BLaER1 treated with 17β-estradiol and CSF1 and Interleukin-3, amounts not matched to agents 10 nM and 100 nM (cell line): Measurements from ENCODE around the gene CRIP3.

ENCODE experiments used
- H3K27ac ChIP-seq, 11 experiments: shearing (Covaris generic); formaldehyde crosslinking; 2 replicates each; pipeline ENCODE4 v1.8.1; 2022
- H3K27me3 ChIP-seq, 11 experiments: shearing (Covaris generic); formaldehyde crosslinking; 2 replicates each; pipeline ENCODE4 v1.8.1; 2022
- H3K36me3 ChIP-seq, 11 experiments: shearing (Covaris generic); formaldehyde crosslinking; 2 replicates each; pipeline ENCODE4 v1.8.1; 2022
- H3K4me1 ChIP-seq, 10 experiments: shearing (Covaris generic); formaldehyde crosslinking; 2 replicates each; pipeline ENCODE4 v1.8.1; 2022
- H3K4me2 ChIP-seq, 11 experiments: shearing (Covaris generic); formaldehyde crosslinking; 2 replicates each; pipeline ENCODE4 v1.8.1; 2022
- H3K4me3 ChIP-seq, 10 experiments: shearing (Covaris generic); formaldehyde crosslinking; 2 replicates each; pipeline ENCODE4 v1.8.1; 2022
- H3K9ac ChIP-seq, 11 experiments: shearing (Covaris generic); formaldehyde crosslinking; 2 replicates each; pipeline ENCODE4 v1.8.1; 2022
- H3K9me3 ChIP-seq, 11 experiments: shearing (Covaris generic); formaldehyde crosslinking; replicated peaks in 1 of 11; 2 replicates each; pipeline ENCODE4 v1.8.1; 2022
- H4K20me1 ChIP-seq, 11 experiments: shearing (Covaris generic); formaldehyde crosslinking; 2 replicates each; pipeline ENCODE4 v1.8.1; 2022
- Cebpa-rat ChIP-seq, 11 experiments: shearing (Covaris generic); IDR thresholded peaks; 2 replicates each; pipeline ENCODE4 v1.8.1; 2022

CRIP3 gene

DNA sequence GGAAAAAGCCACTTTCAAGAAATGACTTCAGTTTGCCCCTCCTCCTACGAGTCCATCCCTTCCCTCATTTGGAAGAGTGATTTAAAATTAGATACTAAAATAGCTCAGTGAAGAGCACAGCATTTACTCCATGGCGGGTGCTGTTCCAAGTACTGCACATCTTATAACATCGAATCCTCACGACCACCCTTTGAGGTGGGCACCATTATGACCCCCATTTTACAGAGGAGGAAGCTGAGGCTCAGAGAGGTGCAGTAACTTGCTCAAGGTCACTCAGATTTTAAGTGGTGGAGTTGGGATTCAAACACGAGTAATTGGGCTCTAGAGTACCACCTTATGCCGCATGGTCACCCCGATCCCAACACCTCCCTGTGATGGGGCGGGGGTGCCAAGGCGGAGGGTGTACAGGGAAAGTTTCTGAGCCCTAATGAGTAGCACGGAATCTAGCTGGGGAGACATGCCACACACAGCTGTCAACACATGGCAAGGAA, 39.8 kb downstream of the CRIP3 start:
- Histone ChIP-seq H3K9me3 (no peaks in the 10 kb centered on the region), H3K27me3 (peaks cover 34 to 60% (median 49%) of the 10 kb centered on the region in 11 experiments), H3K9ac (no peak overlapping the region; a peak in 1 of 22 replicates), H3K4me3 (peak overlapping the region in 5 of 10 experiments; percentile 46 to 66 (median 52); a peak in 7 of 20 replicates), H3K4me1 (peaks cover 24 to 40% (median 31%) of the 10 kb centered on the region in 10 experiments), H4K20me1 (peaks cover 0 to 8% (median 0%) of the 10 kb centered on the region in 11 experiments; a peak in 2 of 22 replicates), H3K4me2 (peak overlapping the region; percentile 71 to 98 (median 84); a peak in 21 of 22 replicates), H3K27ac (no peak overlapping the region), H3K36me3 (no peaks in the 10 kb centered on the region)
- TF ChIP-seq Cebpa-rat (IDR thresholded peaks at IDR 0.05) = no peak

DNA sequence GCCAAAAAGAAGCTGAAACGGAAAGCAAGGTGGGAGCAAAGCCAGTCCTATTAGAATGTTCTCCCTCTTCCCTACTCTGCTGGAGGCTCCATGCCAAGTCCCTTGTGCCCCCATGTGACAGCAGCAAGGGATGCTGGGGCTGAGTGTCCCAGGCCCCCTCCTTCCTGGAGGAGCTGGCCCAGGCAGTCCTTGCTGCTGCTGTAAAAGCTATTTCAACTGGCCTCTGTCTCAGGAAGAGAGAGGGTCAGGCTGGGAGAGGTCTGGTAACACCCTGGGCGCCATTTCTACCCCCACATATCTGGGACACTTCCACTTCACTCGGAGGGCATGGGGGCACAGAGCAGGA, 40.3 kb downstream of the CRIP3 start:
- H3K4me2 ChIP-seq = peak overlapping the region in 6 of 11 experiments; percentile 7 to 98 (median 93); a peak in 8 of 22 replicates
- H3K27ac ChIP-seq = no peak overlapping the region
- peaks cover 24 to 40% (median 31%) of the 10 kb centered on the region in 10 experiments for H3K4me1 ChIP-seq
- H3K9me3 ChIP-seq = no peaks in the 10 kb centered on the region
- no peak overlapping the region for H3K4me3 ChIP-seq
- H4K20me1 ChIP-seq = peaks cover 0 to 8% (median 0%) of the 10 kb centered on the region in 11 experiments; a peak in 2 of 22 replicates
- no peak overlapping the region for H3K9ac ChIP-seq
- no peaks in the 10 kb centered on the region for H3K36me3 ChIP-seq
- peaks cover 32 to 55% (median 44%) of the 10 kb centered on the region in 11 experiments for H3K27me3 ChIP-seq
- no peak for TF ChIP-seq Cebpa-rat (IDR thresholded peaks at IDR 0.05)

DNA sequence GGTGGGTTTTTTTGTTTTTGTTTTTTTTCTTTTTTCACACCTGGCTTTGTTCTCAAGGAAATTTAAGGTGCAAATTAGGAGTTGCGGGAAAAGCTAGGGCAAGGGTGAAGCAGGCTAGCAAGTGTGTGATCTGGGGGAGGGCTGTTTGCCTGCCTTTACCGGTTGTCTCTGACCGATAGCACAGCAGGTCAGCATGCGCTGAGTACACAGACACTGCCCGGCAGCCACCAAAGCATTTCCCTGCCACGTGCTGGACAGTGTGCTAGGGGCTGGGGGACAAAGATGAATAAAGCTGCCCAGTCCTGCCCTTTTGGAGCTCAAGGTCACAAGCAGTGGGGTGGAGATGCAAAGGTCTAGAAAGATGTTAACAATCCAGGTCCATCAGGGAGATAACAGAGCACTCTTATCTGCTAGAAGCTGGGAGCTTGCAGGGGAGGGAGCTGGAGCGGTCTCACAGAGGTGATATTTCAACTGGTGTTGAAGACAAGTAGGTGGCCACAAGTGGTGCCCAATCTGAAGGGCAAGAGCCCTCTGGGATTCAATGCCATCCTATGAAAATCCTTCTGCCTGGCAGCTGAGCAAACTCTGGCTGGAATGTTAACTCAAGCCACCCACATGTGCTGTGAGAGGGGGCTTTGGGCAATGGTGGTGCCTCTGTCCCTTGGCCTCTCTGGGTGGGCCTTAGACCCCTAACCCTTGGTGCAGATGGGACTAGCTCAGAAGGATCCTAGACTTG, 40.8 kb downstream of the CRIP3 start:
- Histone ChIP-seq H3K36me3 (no peaks in the 10 kb centered on the region), H3K27me3 (peaks cover 29 to 51% (median 38%) of the 10 kb centered on the region in 11 experiments), H3K9me3 (no peaks in the 10 kb centered on the region), H3K4me2 (peak overlapping the region in 2 of 11 experiments; percentile 78 to 98; a peak in 4 of 22 replicates), H3K4me1 (peaks cover 24 to 40% (median 31%) of the 10 kb centered on the region in 10 experiments), H4K20me1 (peaks cover 0 to 8% (median 0%) of the 10 kb centered on the region in 11 experiments; a peak in 2 of 22 replicates), H3K4me3 (no peak overlapping the region), H3K9ac (no peak overlapping the region), H3K27ac (no peak overlapping the region)
- no peak for TF ChIP-seq Cebpa-rat (IDR thresholded peaks at IDR 0.05)

DNA sequence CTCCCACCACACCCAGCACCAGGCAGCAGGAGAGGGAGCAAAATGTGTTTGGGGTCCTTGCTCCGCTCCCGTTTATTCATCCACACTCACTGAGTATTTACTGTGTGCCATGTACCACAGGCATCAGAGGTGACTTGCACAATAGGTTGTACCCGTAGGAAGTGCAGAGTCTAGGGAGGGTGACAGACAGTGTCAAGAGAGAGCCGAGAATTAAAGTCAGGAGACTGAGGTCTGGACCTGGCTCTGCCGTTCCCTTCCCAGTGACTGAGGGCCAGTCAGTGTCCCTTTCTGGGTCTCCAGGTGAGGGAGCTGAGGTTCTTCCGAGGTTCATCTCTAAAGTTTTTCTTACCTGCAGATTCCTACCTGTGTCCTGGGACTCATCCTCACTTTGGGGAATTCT, 43.1 kb downstream of the CRIP3 start:
- H4K20me1 ChIP-seq = no peaks in the 10 kb centered on the region; a peak in 1 of 22 replicates
- peaks cover 14 to 30% (median 18%) of the 10 kb centered on the region in 10 experiments for H3K4me1 ChIP-seq
- H3K4me3 ChIP-seq = no peak overlapping the region
- no peak overlapping the region for H3K4me2 ChIP-seq
- no peak overlapping the region for H3K27ac ChIP-seq
- TF ChIP-seq Cebpa-rat (IDR thresholded peaks at IDR 0.05) = no peak
- H3K27me3 ChIP-seq = peaks cover 20 to 32% (median 28%) of the 10 kb centered on the region in 11 experiments
- H3K9me3 ChIP-seq = no peaks in the 10 kb centered on the region
- H3K9ac ChIP-seq = no peak overlapping the region
- H3K36me3 ChIP-seq = no peaks in the 10 kb centered on the region

DNA sequence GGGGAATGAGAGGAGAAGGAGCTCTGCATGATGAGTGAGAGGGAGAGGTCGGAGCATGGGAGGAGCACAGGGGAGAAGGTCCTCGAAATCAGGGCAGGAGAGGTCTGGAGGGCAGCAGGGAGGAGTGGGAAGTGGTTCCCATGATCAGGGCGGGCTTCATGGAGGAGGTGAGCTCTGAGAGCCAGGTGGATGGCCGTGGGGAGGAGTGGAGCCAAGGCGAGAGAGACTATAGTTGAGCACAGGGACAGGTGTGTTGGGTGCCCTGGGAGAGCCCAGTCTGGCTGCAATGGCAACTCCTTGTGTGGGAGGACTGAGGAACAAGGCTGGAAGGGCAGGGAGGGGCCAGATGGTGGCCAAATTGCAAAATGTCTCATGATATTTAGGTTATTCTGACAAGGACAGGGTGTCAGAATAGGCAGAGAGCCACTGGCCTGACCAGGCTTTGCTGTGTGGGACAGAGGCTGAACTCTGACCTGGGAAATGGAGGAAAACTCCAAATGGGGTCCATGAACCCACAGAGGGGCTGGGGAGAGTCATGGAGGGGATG, 44.0 kb downstream of the CRIP3 start:
- H3K9ac ChIP-seq = no peak overlapping the region
- H3K4me1 ChIP-seq = peaks cover 6 to 23% (median 9%) of the 10 kb centered on the region in 10 experiments; a peak in 18 of 20 replicates
- no peak overlapping the region for H3K27ac ChIP-seq
- no peaks in the 10 kb centered on the region for H4K20me1 ChIP-seq
- TF ChIP-seq Cebpa-rat (IDR thresholded peaks at IDR 0.05) = no peak
- no peaks in the 10 kb centered on the region for H3K9me3 ChIP-seq
- H3K4me3 ChIP-seq = no peak overlapping the region
- H3K27me3 ChIP-seq = peaks cover 11 to 23% (median 19%) of the 10 kb centered on the region in 11 experiments
- no peaks in the 10 kb centered on the region for H3K36me3 ChIP-seq
- H3K4me2 ChIP-seq = no peak overlapping the region

DNA sequence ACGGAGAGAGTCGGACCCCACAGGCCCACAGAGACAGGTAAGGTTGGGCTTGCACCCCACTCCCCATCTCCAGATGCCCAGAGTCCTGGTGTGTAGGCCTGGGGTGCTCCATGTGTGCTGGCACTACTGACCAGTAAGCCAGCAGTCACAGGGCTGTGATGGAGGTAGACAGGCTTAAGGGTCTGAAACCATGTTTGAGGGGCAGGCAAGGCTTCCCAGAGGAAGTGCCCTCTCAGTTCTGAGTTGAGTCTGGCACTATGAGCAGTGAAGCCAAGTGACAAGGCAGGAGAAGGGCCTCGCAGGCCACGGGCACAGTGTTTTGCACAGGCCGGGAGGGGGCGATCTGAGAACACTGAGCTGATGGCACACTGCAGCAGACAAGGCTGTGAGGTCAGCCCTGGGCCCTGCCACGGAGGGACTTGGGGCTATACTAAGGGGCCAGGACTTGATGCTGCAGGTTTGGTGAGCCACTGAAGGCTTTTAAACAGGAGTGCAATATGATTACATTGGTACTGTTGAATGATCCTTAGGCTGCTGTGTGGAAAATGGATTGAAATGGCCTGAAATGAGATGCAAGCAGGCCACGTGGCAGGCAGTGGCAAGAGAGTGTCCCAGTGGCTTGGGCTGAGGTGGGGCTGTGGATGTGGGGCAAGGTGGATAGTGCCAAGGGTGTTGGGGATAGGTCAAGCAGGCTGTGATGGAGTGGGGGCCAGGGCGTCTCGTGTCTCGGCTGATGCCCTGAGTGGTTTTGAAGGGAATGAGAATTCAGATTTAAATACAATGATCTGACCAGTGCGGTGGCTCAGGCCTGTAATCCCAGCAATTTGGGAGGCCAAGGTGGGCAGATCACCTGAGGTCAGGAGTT, 45.1 kb downstream of the CRIP3 start:
- Histone ChIP-seq H3K4me2 (no peak overlapping the region), H4K20me1 (no peaks in the 10 kb centered on the region), H3K27ac (no peak overlapping the region), H3K27me3 (peaks cover under 1 to 12% (median 8%) of the 10 kb centered on the region in 11 experiments; a peak in 14 of 22 replicates), H3K4me1 (peaks cover 0 to 12% (median 0%) of the 10 kb centered on the region in 10 experiments; a peak in 7 of 20 replicates), H3K36me3 (no peaks in the 10 kb centered on the region), H3K9me3 (no peaks in the 10 kb centered on the region), H3K4me3 (no peak overlapping the region), H3K9ac (no peak overlapping the region; a peak in 1 of 22 replicates)
- TF ChIP-seq Cebpa-rat (IDR thresholded peaks at IDR 0.05) = no peak

DNA sequence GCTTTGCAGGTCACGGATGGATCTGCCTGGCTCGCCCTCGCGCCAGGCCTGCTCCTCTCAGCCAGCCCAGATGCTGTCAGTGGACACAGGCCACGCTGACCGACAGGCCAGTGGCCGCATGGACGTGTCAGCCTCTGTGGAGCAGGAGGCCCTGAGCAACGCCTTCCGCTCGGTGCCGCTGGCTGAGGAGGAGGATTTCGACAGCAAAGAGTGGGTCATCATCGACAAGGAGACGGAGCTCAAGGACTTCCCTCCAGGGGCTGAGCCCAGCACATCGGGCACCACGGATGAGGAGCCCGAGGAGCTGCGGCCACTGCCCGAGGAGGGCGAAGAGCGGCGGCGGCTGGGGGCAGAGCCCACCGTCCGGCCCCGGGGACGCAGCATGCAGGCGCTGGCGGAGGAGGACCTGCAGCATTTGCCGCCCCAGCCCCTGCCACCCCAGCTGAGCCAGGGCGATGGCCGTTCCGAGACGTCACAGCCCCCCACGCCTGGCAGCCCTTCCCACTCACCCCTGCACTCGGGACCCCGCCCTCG, 45.8 kb downstream of the CRIP3 start:
- H3K9ac ChIP-seq = no peak overlapping the region; a peak in 1 of 22 replicates
- no peaks in the 10 kb centered on the region for H4K20me1 ChIP-seq
- H3K27ac ChIP-seq = no peak overlapping the region
- no peak overlapping the region for H3K4me3 ChIP-seq
- H3K36me3 ChIP-seq = no peaks in the 10 kb centered on the region
- no peaks in the 10 kb centered on the region for H3K9me3 ChIP-seq
- H3K4me1 ChIP-seq = peaks cover 0 to 11% (median 0%) of the 10 kb centered on the region in 10 experiments; a peak in 5 of 20 replicates
- H3K4me2 ChIP-seq = no peak overlapping the region
- H3K27me3 ChIP-seq = peaks cover 0 to 5% (median 1%) of the 10 kb centered on the region in 11 experiments; a peak in 5 of 22 replicates
- TF ChIP-seq Cebpa-rat (IDR thresholded peaks at IDR 0.05) = no peak

DNA sequence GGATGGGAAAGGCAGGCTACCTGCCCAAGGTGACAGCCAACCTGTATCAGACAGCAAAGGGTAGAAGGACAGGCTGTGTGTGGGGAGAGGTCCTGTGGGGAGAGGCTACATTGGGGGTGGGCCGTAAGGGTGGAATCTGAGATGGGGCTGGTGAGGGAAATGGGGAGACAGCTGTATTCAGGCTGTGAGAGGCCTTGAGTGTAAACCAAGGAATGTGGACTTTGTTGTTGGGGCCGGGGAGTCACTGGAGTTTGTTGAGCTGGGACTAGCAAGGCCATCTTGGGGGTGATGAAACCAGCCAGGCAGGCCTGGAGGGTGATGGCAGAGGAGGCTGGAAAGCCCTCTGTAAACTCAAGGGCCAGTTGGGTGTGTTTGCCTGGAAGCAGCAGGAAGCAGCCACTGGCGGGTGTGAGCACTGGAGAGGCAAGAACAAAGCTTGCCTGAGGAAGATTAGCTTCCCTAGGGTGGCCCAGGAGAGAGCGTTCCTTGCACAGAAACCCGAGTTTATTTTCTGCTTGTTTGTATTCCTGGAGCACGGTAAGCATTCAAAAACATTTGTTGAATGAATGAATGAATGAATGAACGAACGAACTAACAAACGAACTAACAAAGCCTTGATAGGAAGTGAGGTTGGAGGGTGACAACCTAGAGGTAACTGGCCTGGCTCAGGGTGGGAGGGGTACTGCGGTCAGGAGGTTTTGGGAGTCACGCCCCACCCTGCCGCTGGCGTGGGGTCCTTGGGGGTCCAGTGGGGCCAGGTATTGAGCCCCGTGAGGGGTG, 46.4 kb downstream of the CRIP3 start:
- Histone ChIP-seq H3K9me3 (no peaks in the 10 kb centered on the region), H3K27me3 (no peaks in the 10 kb centered on the region), H3K9ac (no peak overlapping the region), H3K36me3 (no peaks in the 10 kb centered on the region), H3K4me3 (no peak overlapping the region), H3K4me2 (no peak overlapping the region), H3K4me1 (peaks cover 0 to 12% (median 0%) of the 10 kb centered on the region in 10 experiments; a peak in 4 of 20 replicates), H3K27ac (no peak overlapping the region), H4K20me1 (no peaks in the 10 kb centered on the region)
- TF ChIP-seq Cebpa-rat (IDR thresholded peaks at IDR 0.05) = no peak
